SU-DHL-6 (cell line): ENCODE results near the gene GNG11.
"Not testable (repeated sequence)": the region's sequence is repeated elsewhere in the genome, so short reads cannot be mapped to it uniquely, and the experiment has no call there.

Experiments
- CTCF ChIP-seq: fragments of 200-600 bp; sonication (generic); IDR thresholded peaks from one replicate; pipeline ENCODE4 v1.5.1; 2017; ENCODE audit warnings: antibody characterized with exemption, mild to moderate bottlenecking, low read length, moderate library complexity; ENCODE audit not compliant: insufficient read depth, poor library complexity, severe bottlenecking
- EZH2phosphoT487 ChIP-seq: fragments of 200-600 bp; sonication (generic), shearing (Covaris generic); conservative IDR thresholded peaks from 2 replicates; pipeline ENCODE4 v1.6.1; 2018; ENCODE audit warnings: mild to moderate bottlenecking, antibody characterized with exemption, low read length, moderate library complexity, mixed read lengths

GRCh38 chr7:93915888-93916287, 5.6 kb upstream of the GNG11 start:
- TF ChIP-seq CTCF, EZH2phosphoT487: not testable (repeated sequence)
